Renal cortex interstitium (tissue), 11 donors: ENCODE data around the gene GBF1. TPM values are rescaled to one million over a fixed set of nuclear protein-coding genes. Genes with fewer than 3 reads are reported as not detected.
A peak's percentile ranks its signal among the peaks of the same experiment; 100 is the strongest.
"Not testable (repeated sequence)": the region's sequence is repeated elsewhere in the genome, so short reads cannot be mapped to it uniquely, and the experiment has no call there.

Experiments used
- DNase-seq, 11 donors: peaks; one replicate each; pipeline ENCODE4 v3.0.0-alpha.2; 2013; ENCODE audit warnings: low read depth in 9 of 11, low spot score in 4 of 11; ENCODE audit errors: extremely low read depth in 1 of 11
- polyA plus RNA-seq, 3 donors: library from polyadenylated mRNA; unstranded; fragments of 120-200 nt; gene quantifications; one replicate each; pipeline ENCODE4 v1.2.1, GENCODE V29; 2013; ENCODE audit not compliant: insufficient read length in 3 of 3

GBF1 gene
- polyA plus RNA-seq, 3 donors: 44.2 to 52.3 (median 49.6) TPM

DNA sequence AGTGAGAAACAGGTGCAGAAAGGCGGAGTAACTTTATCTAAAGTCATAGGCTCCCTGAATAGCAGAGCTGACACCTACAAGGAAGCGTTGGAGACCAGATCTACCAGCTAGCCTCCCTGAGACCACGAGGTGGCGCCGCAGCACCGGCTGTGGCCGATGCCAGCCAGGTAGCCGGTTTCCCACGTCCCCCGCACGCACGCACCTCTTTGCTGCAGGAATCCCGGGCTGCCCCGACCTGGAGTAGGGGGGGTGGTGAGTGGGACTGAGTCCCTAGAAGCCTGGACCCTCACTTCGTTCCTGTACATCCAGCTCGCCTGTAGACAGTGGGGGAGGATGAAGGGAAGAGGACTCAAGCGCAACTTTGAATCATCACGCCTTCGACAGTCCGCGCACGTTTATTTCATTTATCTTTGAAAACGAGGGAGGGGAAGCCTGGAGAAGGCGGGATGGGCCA, 15.5 kb upstream of the GBF1 start:
- DNase-seq: peak in 6 of 11 donors; percentile 68 to 75 (median 72)

DNA sequence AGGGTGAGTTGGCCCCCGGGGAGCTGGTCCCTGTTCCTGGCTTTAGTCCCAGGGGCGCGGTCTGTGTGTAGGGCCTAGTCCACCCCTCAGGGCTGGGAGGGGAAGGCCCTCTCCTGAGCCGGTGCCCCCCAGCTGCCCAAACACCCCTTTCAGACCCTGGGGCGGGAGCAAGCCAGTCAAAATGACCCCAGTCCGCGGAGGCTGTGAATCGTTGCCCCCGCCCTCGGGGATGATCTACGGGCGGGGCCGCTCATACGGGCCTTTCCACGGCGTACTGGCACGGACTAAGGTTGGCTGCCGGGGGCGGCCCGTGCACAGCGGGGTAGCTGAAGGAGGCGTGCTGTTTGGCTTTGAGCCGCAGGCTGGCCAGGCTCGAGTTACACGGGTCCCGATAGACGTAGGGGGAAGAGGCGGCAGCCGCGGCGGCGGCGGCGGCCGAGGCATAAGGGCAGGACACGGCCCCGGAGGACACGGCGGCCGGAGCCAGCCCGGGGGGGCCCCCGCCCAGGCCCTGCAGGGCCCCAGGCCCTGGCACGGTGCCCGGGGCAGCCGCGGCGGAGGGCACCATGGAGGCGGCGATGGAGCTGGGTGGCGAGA, 15.0 kb upstream of the GBF1 start:
- DNase-seq: no peak

DNA sequence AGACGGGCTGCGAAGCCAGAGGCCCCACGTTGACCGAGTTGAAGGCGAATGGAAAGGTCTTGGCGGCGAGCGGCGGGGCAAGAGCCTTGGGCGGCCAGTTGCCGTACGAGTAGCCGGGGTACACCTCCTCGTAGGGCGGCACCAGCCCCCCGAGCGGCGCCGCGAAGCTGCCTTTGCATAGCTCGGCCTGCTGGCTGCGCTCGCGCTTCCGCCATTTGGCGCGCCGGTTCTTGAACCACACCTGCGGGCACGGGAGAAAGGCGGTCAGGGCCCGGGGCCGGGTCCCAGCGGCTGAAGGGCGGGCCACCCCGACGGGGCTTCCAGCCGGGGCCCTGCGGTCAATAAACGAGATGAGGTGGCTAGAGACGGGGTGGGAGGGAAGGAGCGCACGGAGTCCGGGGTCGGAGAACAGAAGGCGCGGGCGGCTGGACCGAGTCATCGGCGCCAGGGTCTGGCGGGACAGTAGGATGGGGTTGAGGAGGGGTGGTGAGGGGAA, 14.4 kb upstream of the GBF1 start:
- DNase-seq: no peak

DNA sequence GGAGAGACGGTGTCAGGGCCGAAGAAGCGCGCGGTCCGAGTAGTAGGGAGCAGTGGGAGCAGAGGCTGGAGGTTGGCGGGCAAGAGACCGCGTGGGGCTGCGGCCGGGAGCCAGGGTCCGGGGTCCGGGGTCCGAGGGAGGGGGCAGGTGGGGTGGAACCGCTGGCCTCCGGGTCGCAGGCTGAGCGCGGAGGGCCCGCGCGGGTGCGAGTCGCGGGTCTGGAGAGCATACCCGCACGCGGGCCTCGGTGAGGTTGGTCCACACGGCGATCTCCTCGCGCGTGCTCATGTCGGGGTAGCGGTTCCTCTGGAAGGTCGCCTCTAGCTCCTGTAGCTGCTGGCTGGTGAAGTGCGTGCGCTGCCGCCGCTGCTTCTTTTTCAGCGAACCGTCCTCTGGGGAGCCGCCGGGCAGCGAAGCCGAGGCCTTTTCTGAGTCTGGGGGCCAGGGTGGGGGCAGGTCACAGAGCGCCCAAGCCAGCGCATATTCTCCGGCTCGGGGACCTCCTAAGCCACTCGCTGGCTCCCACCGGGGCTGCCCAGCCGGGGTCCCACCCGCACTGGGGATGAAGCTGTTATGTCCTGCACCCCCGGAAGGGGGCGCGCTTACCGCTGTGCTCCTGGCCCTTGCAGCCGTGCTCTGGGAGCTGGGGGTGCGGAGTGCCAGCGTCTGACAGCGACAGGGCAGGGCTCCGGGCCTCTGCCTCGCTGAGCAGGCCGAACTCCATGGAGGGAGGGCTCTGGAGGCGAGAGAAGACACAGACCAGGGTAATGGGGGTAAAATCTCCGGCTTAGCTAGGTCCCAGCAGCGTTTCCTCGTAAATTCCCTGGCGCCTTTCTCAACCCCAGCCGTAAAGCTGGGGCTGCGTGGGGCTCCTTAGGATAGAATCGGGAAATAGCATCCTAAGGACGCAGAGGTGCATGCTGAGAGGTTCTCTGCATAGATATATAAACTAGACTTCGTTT, 13.7 kb upstream of the GBF1 start:
- no peak for DNase-seq

DNA sequence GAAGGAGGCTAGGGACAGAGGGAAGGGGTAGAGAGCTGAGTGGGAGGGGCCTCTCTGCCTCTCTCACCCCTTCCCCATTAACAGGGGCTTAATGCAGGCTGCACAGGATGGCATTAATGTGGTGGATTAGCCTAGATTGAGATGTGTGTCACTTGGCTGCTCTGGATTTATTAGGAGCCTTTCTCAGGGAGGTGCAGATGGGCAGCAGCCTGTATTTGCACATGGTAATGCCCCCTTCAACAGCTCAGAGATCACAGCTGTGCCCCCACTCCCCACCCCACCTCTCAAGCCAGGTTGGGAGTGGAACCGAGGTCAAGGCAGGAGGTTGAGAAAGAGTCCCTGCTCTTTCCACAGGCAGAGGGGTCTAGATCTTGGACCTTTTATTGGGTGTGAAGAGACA, 11.3 kb upstream of the GBF1 start:
- DNase-seq: no peak

DNA sequence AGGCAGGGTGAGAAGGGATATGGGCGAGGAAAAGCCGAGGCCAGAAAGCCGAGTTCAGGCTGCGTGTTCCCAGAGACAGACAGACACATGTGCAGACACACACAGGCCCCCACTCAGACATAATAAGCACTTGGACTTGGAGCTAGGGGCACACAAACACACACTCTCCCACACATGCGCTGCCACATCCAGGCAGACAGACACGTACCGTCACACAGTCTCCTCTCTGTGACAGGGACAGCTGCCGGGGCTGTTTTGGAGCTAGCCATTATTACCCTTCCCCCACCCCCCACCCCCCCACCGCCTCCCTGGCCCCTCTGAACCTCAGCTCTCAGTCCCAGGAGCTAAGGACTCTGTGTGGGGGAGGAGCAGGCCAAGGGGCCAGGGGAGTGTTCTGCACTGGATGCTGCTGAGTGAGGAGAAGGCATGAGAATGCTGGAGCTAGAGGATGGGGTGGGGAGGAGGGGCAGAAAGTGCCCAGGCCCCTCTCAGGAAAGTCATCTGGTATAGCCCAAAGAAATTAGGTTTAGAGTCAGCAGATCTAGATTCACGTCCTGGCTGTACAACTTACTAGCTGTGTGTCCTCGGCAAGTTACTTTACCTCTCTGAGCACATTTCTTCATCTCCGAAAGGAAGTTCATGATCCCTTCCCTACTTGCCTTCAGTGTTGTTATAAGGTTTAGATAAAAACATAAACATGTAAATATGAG, 10.3 kb upstream of the GBF1 start:
- DNase-seq: no peak

DNA sequence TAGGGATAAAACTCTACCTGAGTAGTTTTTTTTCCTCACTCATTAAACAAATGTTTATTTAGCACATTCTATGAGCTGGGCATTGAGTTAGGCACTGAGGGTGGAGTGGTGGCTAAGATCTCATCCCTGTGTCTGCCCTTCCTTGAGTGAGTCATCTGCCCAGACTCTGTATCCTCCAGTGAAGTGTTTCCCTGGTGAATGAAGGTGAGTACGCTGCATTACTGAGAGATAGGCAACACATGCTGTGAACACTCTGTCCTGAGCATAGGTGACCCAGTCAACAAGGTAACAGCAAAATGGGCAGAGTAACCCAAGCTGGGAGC, 9.8 kb upstream of the GBF1 start:
- DNase-seq: no peak

DNA sequence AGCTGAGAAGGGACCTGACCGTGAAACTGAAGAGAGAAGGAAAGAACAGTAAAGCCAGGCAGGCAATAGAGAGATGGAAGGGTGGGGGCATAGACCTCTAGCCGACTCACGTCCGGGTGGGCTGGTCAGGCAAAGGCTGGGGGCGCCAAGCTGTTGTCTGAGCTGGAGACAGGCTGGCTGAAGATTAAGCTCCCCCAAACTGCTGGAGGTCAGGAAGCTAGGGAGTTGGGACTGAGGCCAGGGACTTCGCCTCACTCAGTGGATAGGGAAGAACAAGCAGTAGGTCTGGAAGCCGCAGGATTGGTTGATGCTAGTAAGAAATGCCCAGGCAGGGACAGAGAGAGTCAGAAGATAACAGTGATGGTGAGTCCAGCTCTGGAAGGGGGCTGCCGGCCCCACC, 9.3 kb upstream of the GBF1 start:
- DNase-seq: no peak

DNA sequence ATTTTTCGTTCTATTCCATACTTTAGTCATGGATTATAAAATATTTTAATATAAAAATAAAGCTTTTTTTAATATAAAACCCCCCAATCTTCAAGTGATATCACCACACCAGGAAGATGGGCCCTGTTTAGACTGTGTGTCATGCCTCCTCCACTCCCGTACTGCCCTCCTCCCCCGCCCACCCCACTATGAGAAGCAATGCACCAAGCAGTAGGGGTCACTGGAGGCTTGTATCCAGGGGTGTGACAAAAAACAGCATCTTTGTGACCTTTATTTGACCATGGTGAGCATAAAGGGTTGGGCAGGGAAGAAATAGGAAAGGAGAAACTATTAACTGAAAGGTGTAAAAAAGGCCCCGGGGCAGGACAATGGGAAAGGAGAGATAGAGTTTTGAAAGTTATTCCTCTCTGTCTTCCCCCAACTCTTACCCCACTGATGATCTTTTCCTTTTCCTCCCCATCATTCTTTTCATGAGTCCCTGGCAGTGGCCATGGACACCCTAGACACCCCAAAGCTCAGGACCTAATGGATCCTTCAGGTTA, 7.5 kb upstream of the GBF1 start:
- DNase-seq: no peak

DNA sequence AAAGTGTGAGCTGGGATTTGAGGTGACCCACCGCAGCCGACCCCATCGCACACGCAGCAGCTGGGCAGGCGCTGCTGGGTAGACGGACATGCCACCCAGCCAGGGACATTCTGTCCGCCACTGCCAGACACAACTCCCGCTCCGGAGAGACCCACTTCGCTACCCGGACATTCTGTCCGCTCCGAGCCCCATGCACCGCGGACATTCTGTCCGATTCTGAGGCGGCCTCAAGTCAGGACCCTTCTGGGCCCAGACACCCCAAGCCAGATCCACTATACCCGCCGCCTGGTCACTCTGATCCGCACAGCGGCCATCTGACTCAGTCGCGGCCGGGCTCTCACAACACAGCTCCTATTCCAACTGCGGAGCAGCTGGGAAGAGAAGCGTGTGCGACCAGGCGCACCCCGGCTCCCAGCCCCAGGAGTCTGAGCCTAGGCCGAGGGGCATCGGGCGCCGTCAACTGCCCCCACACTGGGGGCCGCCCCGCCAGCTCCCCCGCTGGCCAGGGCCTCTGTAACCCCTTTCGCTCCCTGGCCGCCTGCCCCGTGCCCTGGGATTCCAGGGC, 4.8 kb upstream of the GBF1 start:
- no peak for DNase-seq

DNA sequence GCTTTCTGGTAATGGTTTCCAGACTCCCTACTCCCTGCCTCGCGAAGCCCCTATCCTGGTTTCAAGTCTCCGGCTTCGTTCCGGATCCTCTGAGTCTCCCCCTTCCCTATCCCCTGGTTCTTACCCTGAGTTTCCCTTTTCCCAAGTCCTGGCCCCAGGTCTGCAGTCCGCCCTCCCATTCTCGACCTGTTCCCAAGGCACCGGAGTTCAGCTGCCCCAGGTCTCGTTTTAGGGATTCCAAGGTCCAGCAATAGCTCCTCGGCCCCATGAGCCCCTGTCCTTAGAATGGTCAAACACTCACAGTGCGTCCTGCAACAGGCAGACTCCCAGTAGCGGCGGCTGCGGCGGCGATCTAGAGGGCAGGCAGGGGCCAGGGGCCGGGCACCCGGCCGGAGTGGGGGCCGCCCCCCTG, 4.3 kb upstream of the GBF1 start:
- no peak for DNase-seq

DNA sequence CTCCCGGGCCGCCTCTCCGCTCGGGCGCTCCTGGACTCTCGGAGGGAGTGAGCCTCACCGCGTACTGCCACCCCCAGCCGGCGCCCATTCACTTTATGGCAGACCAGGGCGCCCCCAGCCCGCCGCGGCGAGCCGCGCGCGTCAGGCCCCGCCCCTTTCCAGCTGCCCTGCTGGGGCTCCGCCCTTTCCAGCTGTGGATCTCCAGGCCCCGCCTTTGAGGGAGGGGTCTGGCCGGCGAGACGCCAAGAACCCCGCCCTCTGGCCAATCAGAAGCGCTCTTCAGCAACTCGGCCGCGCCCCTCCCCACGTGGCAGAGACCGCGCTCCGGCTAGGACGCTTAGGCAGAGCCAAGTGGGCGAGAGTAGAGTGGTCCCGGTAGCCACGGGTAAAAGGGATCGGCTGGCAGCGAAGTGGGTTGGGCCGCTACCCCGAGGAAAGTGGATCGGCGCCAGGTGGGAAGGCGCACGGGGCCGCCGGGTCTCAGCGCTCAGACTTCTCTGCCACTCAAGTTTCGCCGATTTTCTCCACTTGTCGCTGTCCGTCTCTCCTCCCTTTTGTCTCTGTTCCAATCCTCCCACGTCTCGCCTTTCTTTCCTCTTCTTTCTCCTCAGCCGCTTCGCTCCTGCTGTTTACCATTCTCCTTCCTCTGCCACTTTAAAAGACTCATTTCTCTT, 3.8 kb upstream of the GBF1 start, which contains the start of gene PITX3:
TSS of gene PITX3 (minus strand) at position 69 of the 674 bp plus-strand sequence. CDS start 9,432 bp downstream, outside the sequence.
- DNase-seq: peak in 10 of 11 donors; percentile 72 to 93 (median 90)

DNA sequence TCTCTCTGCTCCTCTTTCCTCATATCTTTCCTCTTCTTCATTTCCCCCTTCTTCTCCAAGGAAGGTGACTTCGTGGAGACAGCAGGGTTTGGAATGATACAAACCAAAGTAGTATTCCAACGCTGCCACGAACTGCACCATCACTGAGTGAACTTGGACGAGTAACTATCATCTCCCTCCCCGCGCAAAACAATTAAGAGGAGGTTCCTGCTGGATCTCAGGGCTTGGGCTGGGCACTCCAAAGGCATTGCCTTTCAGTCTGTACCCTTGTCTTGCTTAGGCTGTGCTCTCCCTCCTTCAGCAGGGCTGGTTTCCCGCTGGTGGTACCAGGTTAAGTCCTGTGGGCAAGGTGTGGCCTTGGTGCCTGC, 3.2 kb upstream of the GBF1 start:
- no peak for DNase-seq

DNA sequence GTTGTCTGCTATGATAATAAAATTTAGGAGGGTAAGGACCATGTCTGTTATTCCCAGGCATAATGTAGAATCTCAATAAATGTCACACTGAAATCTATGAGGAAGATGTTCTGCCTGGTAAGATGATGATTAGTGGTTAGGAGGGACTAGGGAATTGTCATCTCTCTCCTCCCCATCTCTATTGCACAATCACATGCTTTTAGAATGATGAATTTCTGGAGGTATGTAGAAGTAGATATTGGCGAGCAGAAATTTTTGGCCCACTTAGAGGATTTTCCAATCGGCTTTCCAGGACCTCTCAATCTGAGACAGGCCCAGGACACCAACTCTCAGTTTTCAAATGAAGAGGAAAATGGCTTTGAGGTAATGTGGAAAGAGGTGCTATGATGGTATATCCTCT, 2.0 kb upstream of the GBF1 start:
- DNase-seq: no peak

DNA sequence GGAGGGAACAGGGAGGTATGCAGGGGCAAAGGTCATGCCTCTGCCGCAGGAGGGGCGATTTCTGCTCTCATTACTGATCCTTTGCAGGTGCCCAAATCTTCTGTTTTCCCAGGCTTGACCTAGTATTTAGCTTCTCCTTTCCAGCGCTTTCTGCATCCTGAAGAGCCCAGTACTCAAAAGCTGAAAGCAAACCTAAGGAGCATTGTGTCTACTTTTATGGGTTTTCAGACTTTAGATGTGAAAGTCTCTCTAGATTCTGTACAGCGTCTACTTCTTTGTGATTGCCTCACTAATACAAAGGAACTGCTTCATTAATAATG, 560 bp downstream of the GBF1 start:
- no peak for DNase-seq

DNA sequence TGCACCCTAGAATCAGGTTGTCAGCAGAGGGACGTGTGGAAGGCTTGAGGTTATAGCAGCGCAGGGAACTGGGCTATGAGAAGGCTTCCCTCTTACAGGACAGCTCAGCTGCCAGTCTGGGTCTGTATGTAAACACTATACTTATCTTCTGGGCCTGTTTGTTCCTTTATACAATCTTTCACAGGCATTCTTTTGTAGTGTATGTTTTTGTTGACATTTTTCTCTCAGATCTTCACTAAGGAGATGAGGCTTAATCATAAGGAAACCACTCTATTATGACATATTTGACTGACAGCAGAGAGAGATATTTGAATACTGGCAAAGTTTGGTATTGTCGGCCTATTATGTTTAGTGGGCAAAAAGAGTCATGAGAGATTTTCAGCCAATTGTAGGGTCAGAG, 929 bp downstream of the GBF1 start:
- DNase-seq: no peak

DNA sequence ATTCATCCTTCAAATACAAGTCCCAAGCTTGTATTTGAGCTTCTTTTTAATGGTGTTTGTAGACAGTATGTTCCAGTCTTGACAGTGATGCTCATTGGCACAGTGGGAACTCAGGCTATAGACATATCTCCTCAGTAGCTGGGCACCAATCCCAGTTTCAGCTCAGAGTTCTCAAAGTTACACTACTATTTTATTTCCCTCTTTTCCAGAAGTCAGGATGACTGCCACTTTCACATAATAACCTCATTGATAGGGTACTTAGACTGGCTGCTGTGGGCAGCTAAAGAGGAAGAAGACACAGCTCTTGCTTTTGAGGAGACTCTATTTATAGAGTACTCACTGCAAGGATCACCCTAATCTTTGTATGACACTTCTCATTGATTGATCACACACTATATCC, 2.4 kb downstream of the GBF1 start:
- no peak for DNase-seq

DNA sequence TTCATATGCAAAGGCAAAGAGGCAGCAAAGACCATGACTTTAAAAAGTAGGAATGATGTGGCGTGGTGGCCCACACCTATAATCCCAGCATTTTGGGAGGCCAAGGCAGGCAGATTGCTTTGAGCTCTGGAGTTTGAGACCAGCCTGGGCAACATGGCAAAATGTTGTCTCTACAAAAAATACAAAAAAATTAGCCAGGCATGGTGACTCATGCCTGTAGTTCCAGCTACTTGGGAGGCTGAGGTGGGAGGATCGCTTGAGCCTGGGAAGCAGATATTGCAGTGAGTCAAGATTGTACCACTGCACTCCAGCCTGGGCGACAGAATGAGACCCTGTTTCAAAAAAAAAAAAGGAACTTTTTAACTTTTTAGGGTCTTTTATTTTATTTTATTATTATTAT, 7.2 kb downstream of the GBF1 start:
- not testable (repeated sequence) for DNase-seq

DNA sequence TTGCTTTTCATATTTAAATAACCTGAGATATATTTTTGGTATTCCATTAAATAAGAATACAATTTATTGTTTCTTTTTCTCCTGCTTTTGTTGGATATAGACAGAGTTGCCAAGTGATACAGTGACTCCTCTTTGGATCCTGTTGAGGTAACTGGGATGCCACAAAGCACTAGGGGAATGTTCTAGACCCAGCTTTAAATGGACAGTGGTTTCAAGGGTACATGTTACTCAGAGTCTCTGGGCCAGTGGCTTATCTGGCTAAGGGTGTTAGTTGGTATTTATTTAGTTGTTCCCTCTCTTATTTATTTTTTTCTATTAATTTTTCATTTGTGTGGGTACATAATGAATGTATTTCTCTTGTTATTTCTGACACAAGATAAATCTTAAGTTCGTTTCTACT, 9.1 kb downstream of the GBF1 start:
- DNase-seq: no peak
